ENCODE measurements around the gene CBX8.

CBX8 gene

GRCh38 chr17:79746889-79747507, 49.9 kb downstream of the CBX8 start:
- peaks cover 5% of the 10 kb centered on the region for H3K4me1 ChIP-seq (ENCODE audit: control insufficient read depth, insufficient read depth, low read length)
- H3K9me3 ChIP-seq (replicated peaks; ENCODE audit: low read length), result no peaks in the 10 kb centered on the region
- H3K36me3 ChIP-seq (ENCODE audit: insufficient read depth, low read length), result no peaks in the 10 kb centered on the region
- H3K27me3 ChIP-seq (ENCODE audit: control insufficient read depth, insufficient read depth, low read length), result peaks cover 70% of the 10 kb centered on the region
- no peak overlapping the region for H3K4me3 ChIP-seq (ENCODE audit: low read length)
- H3K9ac ChIP-seq (ENCODE audit: low read depth, low read length), result no peak overlapping the region
- H3K4me2 ChIP-seq (ENCODE audit: low read length), result no peak overlapping the region

- Histone ChIP-seq H3K4me1 (ENCODE audit: control insufficient read depth, insufficient read depth, low read length) (peaks cover 8% of the 10 kb centered on the region), H3K27me3 (ENCODE audit: control insufficient read depth, insufficient read depth, low read length) (peaks cover 63% of the 10 kb centered on the region), H3K9ac (ENCODE audit: low read depth, low read length) (no peak overlapping the region), H3K9me3 (replicated peaks; ENCODE audit: low read length) (no peaks in the 10 kb centered on the region), H3K4me2 (ENCODE audit: low read length) (no peak overlapping the region), H3K4me3 (ENCODE audit: low read length) (no peak overlapping the region), H3K36me3 (ENCODE audit: insufficient read depth, low read length) (no peaks in the 10 kb centered on the region)
Observed at GRCh38 chr17:79745641-79746105, 51.2 kb downstream of the CBX8 start.

GRCh38 chr17:79743614-79744013, 53.3 kb downstream of the CBX8 start:
- Histone ChIP-seq H3K9ac (ENCODE audit: low read depth, low read length) (no peak overlapping the region), H3K4me3 (ENCODE audit: low read length) (no peak overlapping the region), H3K27me3 (ENCODE audit: control insufficient read depth, insufficient read depth, low read length) (peaks cover 73% of the 10 kb centered on the region), H3K4me2 (ENCODE audit: low read length) (no peak overlapping the region), H3K36me3 (ENCODE audit: insufficient read depth, low read length) (no peaks in the 10 kb centered on the region), H3K9me3 (replicated peaks; ENCODE audit: low read length) (no peaks in the 10 kb centered on the region), H3K4me1 (ENCODE audit: control insufficient read depth, insufficient read depth, low read length) (peaks cover 3% of the 10 kb centered on the region)

- Histone ChIP-seq H3K9me3 (replicated peaks; ENCODE audit: low read length) (no peaks in the 10 kb centered on the region), H3K9ac (ENCODE audit: low read depth, low read length) (no peak overlapping the region), H3K4me3 (ENCODE audit: low read length) (no peak overlapping the region), H3K4me2 (ENCODE audit: low read length) (no peak overlapping the region), H3K27me3 (ENCODE audit: control insufficient read depth, insufficient read depth, low read length) (peaks cover 72% of the 10 kb centered on the region), H3K36me3 (ENCODE audit: insufficient read depth, low read length) (no peaks in the 10 kb centered on the region), H3K4me1 (ENCODE audit: control insufficient read depth, insufficient read depth, low read length) (peaks cover 3% of the 10 kb centered on the region)
Observed at GRCh38 chr17:79742951-79743476, 53.9 kb downstream of the CBX8 start.

- Histone ChIP-seq H3K9me3 (replicated peaks; ENCODE audit: low read length) (no peaks in the 10 kb centered on the region), H3K4me1 (ENCODE audit: control insufficient read depth, insufficient read depth, low read length) (peaks cover 3% of the 10 kb centered on the region), H3K9ac (ENCODE audit: low read depth, low read length) (no peak overlapping the region), H3K27me3 (ENCODE audit: control insufficient read depth, insufficient read depth, low read length) (peaks cover 71% of the 10 kb centered on the region), H3K36me3 (ENCODE audit: insufficient read depth, low read length) (no peaks in the 10 kb centered on the region), H3K4me3 (ENCODE audit: low read length) (no peak overlapping the region), H3K4me2 (ENCODE audit: low read length) (no peak overlapping the region)
Observed at GRCh38 chr17:79742589-79742918, 54.3 kb downstream of the CBX8 start.

Measured in skeletal muscle satellite cell (primary cell).